Measurements from ENCODE around the gene DMAC2. TPM values are rescaled to one million over a fixed set of nuclear protein-coding genes. Genes with fewer than 3 reads are reported as not detected.

DMAC2 gene
- total RNA-seq, 6 experiments from 2014 or later = 18.9 to 30.5 (median 22.5) TPM

GRCh38 chr19:41431426-41432386, 8.0 kb downstream of the DMAC2 start:
- DNase-seq (peak; percentile 71 to 89 (median 81)), ATAC-seq (peak; percentile 81 to 87 (median 84))
- intact Hi-C loops (cut with DNase I) = no loop called here
- H3K36me3 ChIP-seq = no peaks in the 10 kb centered on the region
- no peaks in the 10 kb centered on the region for H3K9me3 ChIP-seq
- TF ChIP-seq CTCF (IDR thresholded peaks at IDR 0.05) = peak; percentile 35 to 56 (median 48)
- peak; percentile 23 for TF ChIP-seq POLR2A (IDR thresholded peaks at IDR 0.05)
- H3K27ac ChIP-seq = peak overlapping the region; percentile 33 to 69 (median 60)
- peaks cover 0 to 15% (median 5%) of the 10 kb centered on the region in 4 donors for H3K4me1 ChIP-seq
- WGBS (ENCODE audit: insufficient coverage, low coverage, low lambda C conversion rate, missing lambda C conversion rate) = 45% methylated on average over 16 of the region's 23 CpGs
- H3K4me3 ChIP-seq = no peak overlapping the region
- H3K27me3 ChIP-seq = no peaks in the 10 kb centered on the region

GRCh38 chr19:41430922-41431321, 8.8 kb downstream of the DMAC2 start:
- no peak for TF ChIP-seq CTCF (IDR thresholded peaks at IDR 0.05)
- no peak for DNase-seq
- whole genome bisulfite sequencing (ENCODE audit: insufficient coverage, low coverage, low lambda C conversion rate, missing lambda C conversion rate) = 100% methylated on average over 2 of the region's 6 CpGs
- no peaks in the 10 kb centered on the region for H3K27me3 ChIP-seq
- no peak overlapping the region for H3K4me3 ChIP-seq
- intact Hi-C loops (cut with DNase I) = no loop called here
- no peak for ATAC-seq
- H3K27ac ChIP-seq = peak overlapping the region in 1 of 3 donors; percentile 69
- H3K4me1 ChIP-seq = peaks cover 0 to 15% (median 5%) of the 10 kb centered on the region in 4 donors
- H3K36me3 ChIP-seq = no peaks in the 10 kb centered on the region
- no peaks in the 10 kb centered on the region for H3K9me3 ChIP-seq

- intact Hi-C loops (cut with DNase I) = no loop called here
- Histone ChIP-seq H3K27me3 (no peaks in the 10 kb centered on the region), H3K4me3 (no peak overlapping the region), H3K9me3 (no peaks in the 10 kb centered on the region), H3K4me1 (peaks cover 0 to 15% (median 5%) of the 10 kb centered on the region in 4 donors), H3K36me3 (peaks cover 0 to 18% (median 0%) of the 10 kb centered on the region in 4 donors), H3K27ac (no peak overlapping the region)
- WGBS (ENCODE audit: insufficient coverage, low coverage, low lambda C conversion rate, missing lambda C conversion rate) = 33% methylated on average over 1 of the region's 1 CpG
- no peak for DNase-seq
- TF ChIP-seq CTCF (IDR thresholded peaks at IDR 0.05) (no peak), POLR2A (IDR thresholded peaks at IDR 0.05) (no peak)
- no peak for ATAC-seq
These were observed 11.2 kb downstream of the DMAC2 start for GRCh38 chr19:41428481-41428859.

GRCh38 chr19:41427647-41428480, 11.8 kb downstream of the DMAC2 start:
- Histone ChIP-seq H3K36me3 (peaks cover 0 to 24% (median 2%) of the 10 kb centered on the region in 4 donors), H3K4me1 (peaks cover 0 to 15% (median 5%) of the 10 kb centered on the region in 4 donors), H3K27me3 (no peaks in the 10 kb centered on the region), H3K4me3 (peak overlapping the region in 1 of 3 donors; percentile 40), H3K9me3 (no peaks in the 10 kb centered on the region), H3K27ac (peak overlapping the region in 1 of 3 donors; percentile 37)
- peak in 3 of 4 donors; percentile 1 to 3 (median 1) for ATAC-seq
- intact Hi-C loops (cut with DNase I) = no loop called here
- DNase-seq = no peak
- WGBS (ENCODE audit: insufficient coverage, low coverage, low lambda C conversion rate, missing lambda C conversion rate) = 32% methylated on average over 17 of the region's 23 CpGs
- TF ChIP-seq POLR2A (IDR thresholded peaks at IDR 0.05) (no peak), CTCF (IDR thresholded peaks at IDR 0.05) (no peak)

Measured in right lobe of liver (tissue), 6 donors.